Activated T-cell treated with anti-CD3 and anti-CD28 coated beads, Interleukin-2, amount 50 U/mL, for 1 hour (primary cell): ENCODE data around the gene GLIS1.

Experiments used
- DNase-seq: peaks from one replicate; pipeline ENCODE4 v3.0.0-alpha.2; 2020

GLIS1 gene

DNA sequence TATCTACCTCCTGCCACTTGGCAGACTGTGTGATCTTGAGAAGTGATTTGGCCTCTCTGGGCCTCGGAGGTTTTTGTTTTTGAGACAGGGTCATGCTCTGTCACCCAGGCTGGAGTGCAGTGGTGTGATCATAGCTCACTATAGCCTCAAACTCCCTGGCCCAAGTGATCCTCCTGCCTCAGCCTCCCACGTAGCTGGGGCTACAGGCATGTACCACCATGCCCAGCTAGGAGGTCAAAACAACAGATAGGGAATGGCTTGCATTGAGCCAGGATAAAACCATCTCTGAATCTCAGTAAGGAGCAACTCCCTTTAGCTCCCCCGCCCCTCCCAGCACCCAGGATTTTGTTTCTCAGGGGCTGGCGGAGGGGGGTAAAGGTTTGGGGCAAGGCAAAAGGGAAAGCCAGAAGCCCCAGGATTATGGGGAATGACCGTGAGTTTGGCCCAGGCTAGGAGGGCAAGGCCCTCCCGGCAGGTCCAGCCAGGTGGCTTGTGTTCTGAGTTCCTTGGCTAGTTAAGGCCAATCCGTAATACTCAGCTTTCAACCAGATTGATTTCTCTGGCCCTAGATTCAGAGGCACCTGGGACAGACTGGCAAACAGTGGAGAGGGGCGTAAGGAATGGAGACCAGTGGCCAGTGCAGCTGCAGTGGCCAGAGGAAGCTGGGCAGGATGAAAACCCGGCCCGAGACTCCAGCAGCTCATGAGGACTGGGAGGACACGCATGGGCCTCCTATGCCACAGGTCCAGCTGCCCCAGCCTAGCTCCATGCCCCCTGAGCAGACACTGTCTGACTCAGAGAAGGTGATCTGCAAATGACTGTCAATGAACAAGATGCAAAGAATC, 149.7 kb downstream of the GLIS1 start:
- DNase-seq: peak; percentile 14

DNA sequence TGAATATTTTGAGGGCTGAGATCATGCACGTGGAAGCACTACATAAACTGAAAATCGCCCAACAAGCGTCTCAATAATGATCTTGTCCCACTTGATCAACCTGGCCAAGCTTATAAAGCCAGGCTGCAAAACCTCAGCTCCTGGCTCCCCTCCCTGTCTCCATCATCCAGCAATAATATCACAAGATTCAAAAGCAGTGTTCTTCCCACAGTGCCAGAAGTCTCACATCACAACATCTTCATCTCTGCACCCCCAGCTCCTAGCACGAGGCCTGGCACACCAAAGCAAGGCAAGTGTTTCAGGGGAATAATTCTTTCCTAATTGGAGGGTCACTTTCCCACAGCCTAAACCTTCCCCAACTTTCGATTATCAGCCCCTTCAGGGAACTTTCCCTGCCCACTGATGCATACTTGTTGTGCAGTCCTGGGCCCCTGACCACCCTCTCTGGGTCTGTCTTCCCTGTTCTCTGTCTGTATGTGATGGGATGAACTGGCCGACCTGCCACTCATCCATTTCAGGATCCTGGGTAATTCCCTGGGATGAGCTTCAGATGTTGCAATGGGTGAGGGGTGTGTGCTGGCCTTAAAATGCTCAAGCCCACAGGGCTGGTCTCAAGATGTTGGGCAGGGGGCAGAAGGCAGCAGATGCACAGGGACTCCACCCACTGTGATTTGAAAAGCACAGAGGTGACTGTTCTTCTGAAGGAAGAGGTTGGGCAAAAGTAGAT, 150.7 kb downstream of the GLIS1 start:
- DNase-seq: no peak

GRCh38 chr1:53587252-53587988, 151.5 kb downstream of the GLIS1 start:
- DNase-seq: peak; percentile 11

DNA sequence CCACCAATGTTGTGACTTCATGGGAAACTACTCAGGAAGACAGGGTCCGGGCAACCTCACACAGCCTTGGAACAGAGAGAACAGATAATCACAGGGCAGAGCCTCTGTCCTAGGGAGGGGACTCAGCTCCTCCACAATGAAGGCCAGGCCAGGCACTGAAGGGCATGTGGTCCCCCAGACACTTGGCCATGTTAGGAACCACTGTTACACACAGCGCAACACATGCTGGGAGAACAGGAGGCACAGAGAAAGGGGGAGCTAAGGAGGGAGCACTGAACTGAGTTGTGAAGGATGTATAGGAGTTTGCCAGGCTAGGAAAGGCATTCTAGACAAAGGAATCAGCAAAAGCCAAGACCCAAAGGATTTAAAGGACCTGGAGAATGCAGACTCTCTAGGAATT, 152.2 kb downstream of the GLIS1 start:
- DNase-seq: peak; percentile 6

- peak; percentile 16 for DNase-seq
Measured at GRCh38 chr1:53585565-53585964, 153.4 kb downstream of the GLIS1 start.

GRCh38 chr1:53585129-53585528, 153.8 kb downstream of the GLIS1 start:
- peak; percentile 18 for DNase-seq

- DNase-seq: no peak
Measured at GRCh38 chr1:53584777-53585107, 154.2 kb downstream of the GLIS1 start.

DNA sequence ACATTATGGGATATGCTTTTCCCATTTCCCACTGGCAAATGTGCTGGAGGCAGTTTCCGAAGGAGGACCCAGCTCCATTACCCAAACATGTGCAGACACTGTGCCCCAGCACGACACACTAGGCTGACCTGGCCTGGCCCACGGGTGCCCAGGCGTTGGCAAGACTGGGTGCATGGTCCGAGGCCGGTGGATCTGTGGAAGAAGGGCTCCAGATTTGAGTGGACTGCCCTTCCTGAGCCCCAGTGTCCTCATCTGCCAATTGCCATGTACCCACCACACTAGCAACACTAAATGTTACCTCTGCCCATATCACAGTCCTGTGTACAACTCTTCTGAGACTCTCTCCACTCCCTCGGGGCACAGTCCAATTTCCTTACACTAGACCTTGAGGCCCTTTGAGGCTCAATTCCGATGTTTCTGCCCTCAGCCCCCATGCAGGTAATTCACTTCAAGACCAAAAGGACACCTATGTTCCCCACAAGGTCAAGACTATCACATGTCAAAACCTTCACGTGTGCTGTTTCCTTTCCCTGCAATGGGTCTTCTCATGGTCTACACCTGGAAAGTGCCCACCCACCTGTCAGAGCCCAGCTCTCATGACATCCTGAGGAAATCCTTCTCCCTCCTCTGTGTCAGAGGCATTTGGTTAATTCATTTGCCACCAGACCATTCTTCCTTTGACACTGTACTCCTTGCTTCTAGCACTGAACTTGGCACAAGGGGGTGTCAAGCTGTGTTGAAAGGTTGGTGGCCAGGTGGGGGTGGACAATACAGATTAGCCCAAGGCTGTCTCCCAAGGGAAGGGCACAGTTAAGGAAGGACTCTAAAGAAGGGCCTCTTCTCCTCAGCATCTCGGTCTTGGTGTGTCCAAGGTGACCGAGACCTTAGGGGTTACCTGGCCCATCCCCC, 154.8 kb downstream of the GLIS1 start:
- peak; percentile 6 for DNase-seq

- peak; percentile 2 for DNase-seq
Measured at GRCh38 chr1:53583021-53583867, 155.7 kb downstream of the GLIS1 start.

DNA sequence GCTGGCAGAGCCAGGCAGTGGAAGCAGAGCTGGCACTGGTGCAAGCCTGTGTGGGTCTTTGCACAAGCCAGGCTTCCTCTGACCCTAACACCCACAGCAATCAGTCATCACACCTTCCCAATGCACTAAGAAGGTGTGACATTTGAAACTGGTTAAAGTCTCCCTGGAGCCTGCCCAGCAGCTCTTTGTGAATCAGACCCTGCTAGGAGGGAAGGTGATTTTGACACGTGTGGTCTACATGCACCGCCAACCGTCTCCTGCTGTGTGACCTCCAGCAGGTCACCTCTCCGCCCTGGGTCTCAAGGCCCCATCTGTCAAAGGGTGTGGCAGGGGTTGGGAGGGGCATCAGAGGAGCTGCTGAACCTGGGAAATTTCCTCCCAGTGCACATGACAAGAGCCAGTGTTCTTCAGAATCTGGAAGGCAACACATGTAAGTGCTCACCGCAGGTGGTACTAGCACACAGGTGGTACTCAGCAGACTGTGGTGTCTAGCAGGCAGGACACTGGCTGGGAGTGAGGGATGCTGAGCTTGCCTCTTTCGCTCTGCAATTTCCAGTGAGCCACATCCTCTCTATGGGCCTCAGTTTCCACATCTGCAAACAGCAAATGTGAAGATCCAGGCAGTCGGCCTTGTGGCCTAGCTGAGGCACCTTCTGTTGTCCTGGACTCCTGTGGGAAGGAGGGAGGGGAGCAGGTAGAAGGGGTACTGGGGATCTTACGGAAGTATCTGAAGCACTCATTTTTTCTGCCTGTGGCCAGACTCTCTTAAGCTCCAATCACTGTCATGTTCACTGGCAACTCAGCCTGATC, 156.5 kb downstream of the GLIS1 start:
- no peak for DNase-seq

GRCh38 chr1:53581476-53581875, 157.5 kb downstream of the GLIS1 start:
- DNase-seq: no peak

- no peak for DNase-seq
Measured at GRCh38 chr1:53580739-53581475, 158.1 kb downstream of the GLIS1 start.

GRCh38 chr1:53580009-53580400, 159.0 kb downstream of the GLIS1 start:
- no peak for DNase-seq

DNA sequence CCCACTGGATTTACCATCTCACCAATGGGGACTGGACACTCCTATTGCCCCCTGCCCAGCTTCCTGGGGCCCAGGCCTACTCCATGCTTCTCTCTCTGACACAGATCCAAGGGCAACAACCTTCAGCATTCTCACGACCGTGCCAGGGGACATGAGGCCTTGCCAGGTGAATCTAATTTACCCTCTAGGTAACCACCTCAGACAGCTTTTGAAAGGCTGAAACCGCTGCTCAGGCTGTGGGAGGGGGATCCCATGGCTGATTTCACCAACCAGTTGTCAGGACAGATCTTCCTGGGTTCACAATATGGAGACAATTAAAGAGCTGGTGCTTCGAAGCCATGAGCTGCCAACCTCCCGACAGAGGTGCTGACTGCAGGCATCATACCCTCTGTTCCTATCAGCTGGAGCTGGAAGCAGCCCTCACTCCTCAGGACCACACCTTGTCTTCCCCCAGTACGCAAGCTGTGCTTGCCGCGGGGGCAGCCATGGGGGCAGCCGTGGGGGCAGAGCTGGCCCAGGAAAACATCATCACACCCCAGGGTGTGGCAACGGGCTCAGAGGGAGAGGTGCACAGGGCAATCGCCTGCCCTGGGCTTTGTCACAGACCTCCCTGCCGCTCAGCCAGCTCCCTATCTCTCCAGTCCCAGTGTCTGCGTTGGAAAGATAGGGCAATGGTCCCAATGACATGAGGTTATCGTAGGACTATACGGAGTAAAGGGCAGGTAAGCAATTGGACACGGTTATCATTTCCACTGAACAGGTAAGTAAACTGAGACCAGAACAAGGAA, 159.5 kb downstream of the GLIS1 start:
- DNase-seq: no peak

DNA sequence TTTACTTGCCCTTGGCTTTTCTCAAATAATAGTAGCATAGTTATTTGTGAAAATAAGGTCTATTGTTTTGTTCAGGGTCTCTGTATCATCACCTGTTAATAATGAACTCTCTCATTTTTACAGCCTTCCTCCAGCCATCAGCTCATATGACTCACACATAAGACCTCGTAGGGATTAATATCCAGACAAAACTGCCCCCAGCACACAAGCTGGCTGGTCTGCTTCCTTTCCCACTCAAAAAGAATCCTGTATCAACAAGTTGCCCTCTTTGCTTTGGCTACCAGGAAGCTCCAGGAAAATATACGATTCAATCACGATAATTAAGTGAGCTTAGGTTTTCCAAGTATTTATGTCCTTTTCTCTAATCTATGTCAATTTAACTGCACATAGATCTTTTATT, 160.6 kb downstream of the GLIS1 start:
- no peak for DNase-seq

DNA sequence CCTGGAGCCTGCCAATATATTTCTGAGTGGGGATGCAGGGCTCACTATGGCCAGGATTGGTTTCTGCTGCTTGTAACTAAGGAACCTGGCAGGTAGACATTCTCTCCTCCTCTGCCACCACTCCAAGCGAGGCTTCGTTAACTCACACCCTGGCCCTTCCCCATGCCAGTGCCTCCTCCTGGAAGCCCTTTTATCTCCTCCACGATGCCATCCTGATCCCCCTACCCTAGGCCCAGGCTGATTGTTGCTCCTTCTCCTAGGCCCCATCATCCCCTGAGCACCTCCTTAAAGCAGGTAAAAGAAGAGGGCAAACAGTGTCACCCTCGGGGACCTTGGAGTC, 161.2 kb downstream of the GLIS1 start:
- no peak for DNase-seq

DNA sequence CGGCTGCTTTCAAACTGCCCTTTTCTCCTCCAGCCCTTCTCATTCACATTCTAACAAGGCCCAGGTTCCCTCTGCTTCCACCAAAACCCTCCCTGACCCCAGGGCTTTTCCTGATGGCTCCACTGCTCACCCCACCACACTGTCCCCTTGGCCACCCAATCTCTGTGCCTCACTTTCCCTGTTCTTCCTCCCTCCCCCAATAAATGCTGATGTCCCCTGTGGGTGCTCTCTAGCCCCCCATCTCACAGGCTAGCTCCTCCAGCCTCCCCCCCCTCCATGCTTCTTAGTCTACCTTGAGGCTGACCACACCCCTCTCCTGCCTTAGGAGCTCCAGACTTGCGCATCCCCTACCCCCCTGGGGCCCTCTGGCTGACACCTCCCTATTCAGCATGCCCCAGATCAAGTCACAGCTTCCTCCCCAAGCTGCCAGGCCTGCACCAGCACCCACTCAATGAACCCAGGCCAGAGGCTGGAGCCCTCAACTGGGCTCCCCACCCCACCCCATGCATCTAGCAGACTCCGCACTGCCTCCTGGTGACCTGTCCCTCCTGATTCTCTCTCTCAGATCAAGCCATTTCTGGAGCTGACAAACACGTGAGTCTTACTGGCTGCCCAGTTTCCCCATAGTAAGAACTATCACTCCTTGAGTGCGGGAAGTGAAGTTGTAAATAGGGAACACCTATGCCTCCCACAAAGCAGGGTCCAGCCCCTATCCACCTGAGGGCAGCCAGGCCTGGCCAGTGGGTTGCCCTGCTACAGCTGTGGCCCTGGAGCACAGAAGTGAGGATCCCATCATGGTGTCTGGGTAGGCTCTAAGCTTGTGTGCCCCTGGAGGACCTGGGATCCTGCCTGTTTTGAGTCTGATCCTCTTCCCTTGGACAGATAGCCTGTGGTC, 161.9 kb downstream of the GLIS1 start:
- DNase-seq: no peak

- no peak for DNase-seq
Measured at GRCh38 chr1:53576381-53576801, 162.6 kb downstream of the GLIS1 start.
